Activated CD4-positive, alpha-beta T cell treated with anti-CD3 and anti-CD28 coated beads, Interleukin-2, amount 50 U/mL, for 16 hours (primary cell): Measurements from ENCODE around the gene DAAM2.
A peak's percentile ranks its signal among the peaks of the same experiment; 100 is the strongest.

Source experiments
- DNase-seq: peaks from one replicate; pipeline ENCODE4 v3.0.0-alpha.2; 2020

DAAM2 gene

GRCh38 chr6:39913391-39913916, 121.3 kb downstream of the DAAM2 start:
- DNase-seq, result no peak

DNA sequence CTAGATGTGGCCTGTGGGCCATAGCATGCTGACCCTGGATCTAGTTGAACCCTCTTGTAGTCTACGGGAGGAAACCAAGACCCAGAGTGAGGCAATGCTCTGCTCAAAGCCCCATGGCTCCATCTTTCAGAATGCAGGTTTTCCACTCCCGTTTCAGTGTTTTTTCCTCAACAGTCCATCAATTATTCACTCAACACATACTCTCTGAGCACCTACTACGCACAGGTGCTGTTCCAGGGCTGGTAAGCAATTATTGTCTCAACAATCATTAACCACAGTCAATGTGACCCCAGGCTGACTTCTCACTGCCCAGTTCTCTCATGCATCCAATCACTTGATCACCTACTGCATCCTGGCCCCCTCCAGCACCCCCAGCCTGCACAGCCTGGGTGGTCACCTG, 122.1 kb downstream of the DAAM2 start:
- no peak for DNase-seq

DNA sequence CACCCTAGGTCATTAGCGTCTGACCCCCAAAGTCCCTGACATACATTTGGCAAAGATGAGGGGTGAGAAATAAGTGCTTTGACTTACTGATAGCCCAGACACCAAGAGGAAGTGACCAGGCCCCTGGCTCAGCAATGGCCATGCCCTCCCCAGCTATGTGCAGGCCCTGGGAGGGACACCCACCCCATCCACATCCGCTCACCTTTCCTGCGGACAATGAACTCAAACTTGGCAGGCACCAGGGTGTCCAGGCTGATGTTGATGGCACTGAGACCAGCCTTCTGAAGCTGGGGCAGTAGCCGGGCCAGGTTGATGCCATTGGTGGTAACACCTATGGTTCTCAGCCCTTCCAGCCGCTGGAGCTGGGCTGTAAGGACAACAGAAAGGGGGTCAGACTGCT, 123.7 kb downstream of the DAAM2 start:
- DNase-seq, result no peak

DNA sequence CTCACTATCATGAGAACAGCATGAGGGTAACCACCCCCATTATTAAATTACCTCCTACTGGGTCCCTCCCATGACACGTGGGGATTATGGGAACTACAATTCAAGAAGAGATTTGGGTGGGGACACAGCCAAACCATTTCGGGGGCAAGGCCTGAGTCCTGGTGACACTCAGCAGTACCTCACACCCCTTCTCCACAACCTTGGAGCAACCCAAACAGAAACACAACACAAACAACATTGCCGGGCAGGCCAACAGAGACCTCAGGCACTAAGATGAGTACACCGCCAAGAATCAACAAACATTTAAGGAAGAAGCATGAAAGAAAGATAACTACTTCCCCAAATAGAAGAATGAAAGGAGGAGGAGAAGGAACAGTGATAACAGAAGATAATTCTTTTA, 125.2 kb downstream of the DAAM2 start:
- no peak for DNase-seq

DNA sequence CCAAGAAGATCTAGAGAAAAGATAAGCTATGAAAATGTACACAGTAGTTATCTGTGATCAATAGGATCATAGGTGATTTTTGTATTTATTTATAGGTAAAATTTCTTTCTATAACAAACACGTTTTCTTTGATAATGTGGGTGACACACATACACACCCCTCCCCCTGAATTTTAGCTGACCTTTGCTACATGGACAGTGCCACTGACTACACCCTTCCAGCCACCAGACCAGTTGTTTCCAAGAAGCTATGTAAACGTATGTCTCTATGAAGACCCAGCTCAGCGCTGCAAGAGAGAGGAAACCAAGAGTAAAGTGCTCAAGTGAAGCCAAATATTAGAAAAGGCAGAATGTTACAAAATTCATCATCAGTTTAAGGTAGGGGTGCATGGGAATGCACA, 125.8 kb downstream of the DAAM2 start:
- no peak for DNase-seq

- no peak for DNase-seq
These were observed 126.7 kb downstream of the DAAM2 start for GRCh38 chr6:39918831-39919230.

DNA sequence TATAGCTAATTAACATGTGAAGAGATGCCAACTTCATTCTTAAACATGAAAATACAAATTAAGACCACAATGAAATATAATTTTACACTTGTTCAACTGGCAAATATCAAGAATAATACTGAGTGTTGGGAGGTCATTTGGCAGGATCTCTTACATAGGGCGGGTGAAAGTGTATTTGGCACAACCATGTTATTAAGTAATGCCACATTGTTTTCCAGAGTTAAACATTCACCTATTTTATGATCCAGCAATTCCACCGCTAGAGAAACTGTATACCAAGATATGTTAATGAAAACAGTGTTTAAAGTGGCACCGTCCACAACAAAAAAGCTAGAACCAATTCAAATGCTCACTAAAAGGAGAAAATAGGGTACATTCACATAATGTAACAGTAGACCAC, 128.0 kb downstream of the DAAM2 start:
- DNase-seq, result no peak

DNA sequence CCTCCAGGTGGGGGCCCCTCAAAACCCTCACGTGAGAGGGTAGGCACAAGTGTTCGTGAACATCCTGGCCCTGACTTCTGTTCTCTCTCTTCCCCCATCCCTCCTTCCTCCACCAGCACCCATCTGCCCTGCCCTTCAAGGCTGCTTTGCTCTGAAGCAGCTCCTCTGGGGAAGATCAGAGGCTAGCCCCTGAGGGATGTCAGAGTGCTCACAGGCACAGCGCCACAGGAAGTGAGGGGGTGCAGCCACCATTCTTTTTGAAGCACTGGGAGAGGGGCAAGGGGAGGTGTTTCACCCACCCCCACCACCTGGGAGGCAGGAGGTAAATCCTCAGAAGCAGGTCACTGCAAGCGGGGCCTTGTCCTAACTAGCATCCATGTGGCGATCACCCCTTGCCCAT, 130.6 kb downstream of the DAAM2 start:
- DNase-seq, result no peak

DNA sequence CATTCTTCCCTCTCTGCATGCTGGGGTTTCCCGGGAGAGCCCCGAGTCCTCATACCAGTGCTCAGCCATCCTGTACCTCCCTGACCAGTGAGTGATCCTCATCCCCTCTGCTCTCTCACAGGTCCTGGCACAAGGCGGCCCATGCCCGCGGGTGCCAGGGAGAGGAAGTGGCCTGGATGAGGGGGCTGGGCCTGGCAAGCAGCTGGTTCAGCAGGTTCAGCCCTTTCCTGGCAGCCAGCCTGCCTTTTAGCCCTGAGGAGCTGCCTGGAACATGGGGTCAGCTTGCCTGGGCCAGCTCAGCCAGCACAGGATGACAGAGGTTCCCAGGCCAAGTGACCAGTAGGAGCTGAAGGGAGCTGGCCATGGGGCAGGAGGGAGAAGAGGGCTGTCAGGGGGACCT, 131.2 kb downstream of the DAAM2 start:
- DNase-seq, result no peak

- no peak for DNase-seq
These were observed 131.7 kb downstream of the DAAM2 start for GRCh38 chr6:39923861-39924260.

GRCh38 chr6:39924283-39924682, 132.1 kb downstream of the DAAM2 start:
- no peak for DNase-seq

GRCh38 chr6:39925191-39925930, 133.2 kb downstream of the DAAM2 start:
- no peak for DNase-seq

DNA sequence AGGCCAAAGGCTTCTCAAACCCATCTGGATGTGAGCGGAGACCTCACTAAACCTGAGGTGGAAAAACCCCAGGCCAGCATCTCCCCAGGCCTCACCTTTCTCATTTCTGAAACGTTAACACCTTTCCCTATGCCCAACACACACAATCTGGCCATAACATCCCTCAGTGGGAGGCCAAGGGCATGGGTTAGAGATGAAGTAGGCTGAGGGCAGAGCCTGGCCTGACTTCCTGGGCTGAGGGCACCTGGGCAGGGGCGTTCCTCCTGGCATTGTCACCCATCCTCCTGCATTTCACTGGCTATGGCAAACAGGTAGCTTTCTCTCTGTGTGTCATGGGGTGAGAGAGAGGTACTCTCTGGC, 133.7 kb downstream of the DAAM2 start:
- DNase-seq, result no peak

DNA sequence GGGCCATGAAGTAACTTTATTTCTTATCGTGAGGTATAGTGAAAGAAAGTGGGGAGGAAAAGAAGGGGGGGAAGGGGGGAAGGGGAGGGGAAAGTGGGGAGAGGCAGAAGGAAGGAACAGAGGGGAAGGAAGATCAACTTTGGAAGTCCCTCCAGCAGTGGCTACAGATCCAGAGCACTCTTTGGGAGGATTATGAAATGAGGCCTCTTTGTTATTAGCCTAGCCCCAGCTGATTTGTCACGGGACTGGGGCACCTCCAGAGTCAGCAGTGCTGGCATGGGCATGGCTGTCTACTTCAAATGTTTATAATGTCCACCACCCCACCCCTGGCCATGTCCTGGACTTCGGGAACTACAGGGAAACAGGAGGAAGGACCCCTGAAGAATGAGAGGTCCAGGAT, 134.5 kb downstream of the DAAM2 start:
- no peak for DNase-seq

- DNase-seq, result no peak
These were observed 135.0 kb downstream of the DAAM2 start for GRCh38 chr6:39927159-39927558.

GRCh38 chr6:39929039-39929732, 137.0 kb downstream of the DAAM2 start:
- no peak for DNase-seq

DNA sequence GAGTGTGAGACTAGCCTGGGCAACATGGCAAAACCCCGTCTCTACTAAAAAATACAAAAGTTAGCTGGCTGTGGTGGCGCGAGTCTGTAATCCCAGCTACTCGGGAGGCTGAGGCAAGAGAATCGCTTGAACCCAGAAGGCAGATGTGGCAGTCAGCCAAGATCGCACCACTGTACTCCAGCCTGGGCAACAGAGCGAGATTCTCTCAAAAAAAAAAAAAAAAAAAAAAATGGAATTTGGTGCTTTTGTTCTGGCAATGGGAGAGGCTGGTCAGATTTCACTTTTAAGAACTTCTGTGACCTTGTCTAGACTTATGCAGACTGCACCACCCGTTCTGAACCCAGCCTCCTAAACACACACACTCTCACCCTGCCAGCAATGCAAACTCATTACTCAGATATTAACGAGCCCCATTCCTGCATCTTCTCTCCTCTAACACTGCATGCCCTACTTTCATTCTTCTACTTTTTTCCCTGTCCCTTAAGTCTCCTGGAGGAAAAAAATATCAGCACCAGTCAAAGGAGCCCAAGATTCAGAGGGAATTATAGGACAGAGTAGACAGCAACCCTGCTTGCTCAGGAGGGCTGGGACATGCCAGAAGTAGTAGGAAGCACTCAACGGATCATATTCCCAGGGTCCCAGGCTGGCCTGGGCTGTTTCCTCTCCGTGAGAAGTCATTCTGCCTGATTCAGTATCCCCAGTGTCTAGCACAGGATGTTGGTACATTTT, 137.7 kb downstream of the DAAM2 start:
- no peak for DNase-seq

DNA sequence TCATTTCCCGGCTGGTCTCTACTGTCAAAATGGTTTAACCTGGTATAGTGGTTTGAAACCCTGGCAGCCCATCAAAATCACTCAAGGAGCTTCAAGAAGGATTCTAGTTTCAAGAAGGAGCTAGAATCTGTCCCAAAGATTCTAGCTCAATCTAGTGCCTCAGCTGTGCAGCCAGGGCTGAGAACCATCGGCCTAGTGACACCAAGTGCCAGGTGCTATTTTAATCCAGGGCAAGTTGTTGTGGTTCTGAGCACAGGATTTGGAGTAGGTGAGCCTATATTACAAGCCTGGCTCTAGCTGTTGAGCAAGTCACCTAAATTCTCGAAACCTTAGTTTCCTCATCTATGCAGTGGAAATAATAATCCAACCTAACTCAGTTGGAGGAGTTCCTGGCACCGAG, 138.4 kb downstream of the DAAM2 start:
- DNase-seq, result no peak

DNA sequence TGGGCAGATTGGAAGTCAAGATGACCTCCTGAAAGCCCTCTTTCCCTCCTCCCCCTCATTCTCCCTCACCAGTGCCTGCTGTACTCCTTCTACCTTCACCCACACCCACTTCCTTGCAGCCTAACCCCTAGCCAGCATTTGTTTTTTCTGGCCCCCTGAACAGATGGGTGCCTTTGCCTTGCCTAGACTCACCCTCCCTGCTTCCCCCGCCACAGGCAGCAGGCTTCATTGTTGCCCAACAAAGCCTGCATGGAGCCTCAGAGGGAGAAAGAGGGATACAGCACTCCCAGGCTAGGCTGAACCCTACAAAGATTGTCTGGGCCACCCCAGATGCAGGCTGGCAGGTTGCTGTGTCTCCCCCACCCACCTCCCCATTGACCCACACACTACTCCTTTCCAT, 139.4 kb downstream of the DAAM2 start:
- DNase-seq, result no peak

GRCh38 chr6:39932386-39932910, 140.3 kb downstream of the DAAM2 start:
- no peak for DNase-seq

DNA sequence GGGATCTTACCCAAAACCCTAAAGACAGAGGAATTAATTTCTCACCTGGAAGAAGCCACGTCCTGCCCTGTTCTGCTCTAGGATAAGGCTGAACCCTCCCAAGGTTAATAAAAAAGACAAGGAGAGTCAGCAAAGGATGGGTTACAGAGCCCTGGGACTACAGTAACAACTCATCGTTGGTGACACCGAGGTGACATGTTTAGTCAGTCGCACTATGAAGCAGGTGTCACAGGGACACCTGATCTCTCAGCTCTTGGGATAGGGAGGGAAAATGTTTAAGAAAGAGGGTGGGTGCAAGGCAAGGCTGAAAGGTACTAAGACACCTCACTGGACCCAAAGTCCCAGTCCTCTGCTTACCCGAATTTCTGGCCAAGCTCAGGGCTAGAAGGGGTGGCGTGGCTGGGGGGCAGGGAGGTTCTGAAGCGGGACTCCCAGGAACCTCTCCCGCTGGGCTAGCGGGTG, 141.5 kb downstream of the DAAM2 start:
- no peak for DNase-seq

DNA sequence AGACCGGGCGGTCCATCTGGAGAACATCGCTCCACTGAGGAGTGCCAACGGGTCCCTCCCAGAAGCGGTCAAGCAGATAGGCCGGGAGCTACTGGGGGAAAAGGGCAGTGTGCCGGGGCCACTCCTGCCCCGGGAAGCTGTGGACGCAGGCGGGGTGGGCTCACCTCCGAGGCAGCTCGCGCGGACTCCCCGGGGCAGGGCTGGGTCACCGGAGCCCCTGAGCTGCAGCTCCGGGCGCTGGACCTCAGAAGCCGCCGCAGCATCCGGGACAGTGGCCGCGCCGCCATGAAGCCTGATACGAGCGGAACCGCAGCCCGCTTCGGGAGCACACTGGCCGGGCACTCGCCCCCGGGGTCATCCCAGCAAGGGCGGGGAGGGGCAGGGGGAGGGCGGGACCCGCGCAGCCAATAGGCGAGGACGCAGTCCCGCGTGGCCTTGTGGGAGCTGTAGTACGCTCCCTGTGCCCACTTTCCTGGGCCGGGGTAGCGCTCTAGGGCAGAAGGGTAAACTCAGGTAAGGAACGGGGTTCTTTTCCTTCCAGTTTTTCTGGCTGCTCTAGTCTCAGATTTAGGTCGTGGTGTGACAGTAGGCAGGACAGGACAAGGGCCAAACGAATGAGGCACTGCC, 142.1 kb downstream of the DAAM2 start, which contains the start of gene MOCS1:
TSS of gene MOCS1 (minus strand) at position 332 of the 627 bp plus-strand sequence. CDS start at position 287, 45 bp downstream.
- DNase-seq, result peak; percentile 21

DNA sequence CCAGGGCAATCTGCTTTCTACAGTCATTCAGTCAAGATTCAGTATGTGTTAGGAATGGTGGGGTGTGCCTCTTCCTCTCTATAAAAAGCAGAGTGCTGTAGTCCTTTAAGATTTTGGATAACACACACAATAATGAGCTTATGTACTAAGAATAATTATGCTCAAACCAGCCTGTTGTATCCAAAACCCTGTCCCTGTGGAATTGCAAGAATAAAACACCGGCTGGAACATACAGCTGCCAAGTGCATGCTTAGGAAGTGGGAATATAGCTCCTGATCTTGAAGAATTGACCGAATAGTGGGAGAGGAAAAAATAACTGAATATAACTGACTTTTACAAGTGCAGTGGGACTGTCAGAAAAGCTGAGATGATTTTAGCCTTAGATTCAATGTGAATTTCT, 143.1 kb downstream of the DAAM2 start:
- no peak for DNase-seq
